Calu3 (cell line): ENCODE measurements around the gene ZNF521. TPM values are rescaled to one million over a fixed set of nuclear protein-coding genes. Genes with fewer than 3 reads are reported as not detected.
A peak's percentile ranks its signal among the peaks of the same experiment; 100 is the strongest.

ENCODE experiments used
- BruUV-seq: library from RNA; stranded (reverse); fragments of 400-500 nt; replicated peaks from 2 replicates; lab custom pipeline; 2021; lab: Mats Ljungman, UMichigan
- CTCF ChIA-PET: fragments of 300-600 bp; sonication (Branson Sonifier 250); formaldehyde crosslinking; loops from one replicate; lab custom pipeline; 2022; ENCODE audit warnings: antibody characterized with exemption; lab: Charles Lee
- DNase-seq: peaks from one replicate; pipeline ENCODE4 v3.0.0; 2022
- H3K27ac Mint-ChIP-seq: one replicate; pipeline ENCODE4 v1.8.0; 2022; ENCODE audit warnings: mixed read lengths; ENCODE audit not compliant: unreplicated experiment
- H3K27me3 Mint-ChIP-seq: one replicate; pipeline ENCODE4 v1.8.0; 2022; ENCODE audit warnings: mixed read lengths; ENCODE audit not compliant: unreplicated experiment
- H3K36me3 Mint-ChIP-seq: one replicate; pipeline ENCODE4 v1.8.0; 2022; ENCODE audit warnings: mild to moderate bottlenecking, moderate library complexity, mixed read lengths; ENCODE audit not compliant: insufficient read depth, unreplicated experiment
- H3K4me1 Mint-ChIP-seq: one replicate; pipeline ENCODE4 v1.8.0; 2022; ENCODE audit warnings: mild to moderate bottlenecking, low read depth, mixed read lengths; ENCODE audit not compliant: unreplicated experiment
- H3K4me3 Mint-ChIP-seq: one replicate; pipeline ENCODE4 v1.8.0; 2022; ENCODE audit warnings: mild to moderate bottlenecking, low read depth, moderate library complexity, mixed read lengths; ENCODE audit not compliant: unreplicated experiment
- H3K9me3 Mint-ChIP-seq: one replicate; pipeline ENCODE4 v1.8.0; 2022; ENCODE audit warnings: low read depth, mixed read lengths; ENCODE audit not compliant: unreplicated experiment
- CTCF ChIP-seq: fragments of 200-600 bp; IDR thresholded peaks from one replicate; pipeline ENCODE4 v1.8.0; 2022; ENCODE audit warnings: antibody characterized with exemption; ENCODE audit not compliant: unreplicated experiment
- intact Hi-C: fragments of 100-400 bp; cut with micrococcal nuclease; formaldehyde crosslinking; loops from one replicate; pipeline ENCODE4 v1.10.0; 2022; ENCODE audit not compliant: unreplicated experiment
- total RNA-seq: library from RNA; stranded (reverse); gene quantifications from 2 replicates; pipeline ENCODE4 v1.2.3, GENCODE V29; 2022

ZNF521 gene
- total RNA-seq, 1 experiment from 2014 or later: not detected

- H3K27me3 Mint-ChIP-seq: peaks cover 36% of the 10 kb centered on the region
- CTCF ChIA-PET: no interaction called here
- no peak for TF ChIP-seq CTCF
- no peak for DNase-seq
- H3K36me3 Mint-ChIP-seq: no peaks in the 10 kb centered on the region
- BruUV-seq: no TSS peak
- no peaks in the 10 kb centered on the region for H3K9me3 Mint-ChIP-seq
- intact Hi-C loops: no loop called here
- H3K27ac Mint-ChIP-seq: no peak overlapping the region
- H3K4me1 Mint-ChIP-seq: no peaks in the 10 kb centered on the region
- H3K4me3 Mint-ChIP-seq: no peak overlapping the region
These were observed 289.2 kb downstream of the ZNF521 start for GRCh38 chr18:25062720-25063119.

- no peak overlapping the region for H3K4me3 Mint-ChIP-seq
- no TSS peak for BruUV-seq
- peaks cover 26% of the 10 kb centered on the region for H3K27me3 Mint-ChIP-seq
- no peaks in the 10 kb centered on the region for H3K36me3 Mint-ChIP-seq
- H3K4me1 Mint-ChIP-seq: no peaks in the 10 kb centered on the region
- CTCF ChIA-PET: no interaction called here
- DNase-seq: no peak
- intact Hi-C loops: no loop called here
- H3K9me3 Mint-ChIP-seq: no peaks in the 10 kb centered on the region
- H3K27ac Mint-ChIP-seq: no peak overlapping the region
- TF ChIP-seq CTCF: no peak
These were observed 290.6 kb downstream of the ZNF521 start for GRCh38 chr18:25061395-25061794.

- BruUV-seq: no TSS peak
- CTCF ChIA-PET: no interaction called here
- intact Hi-C loops: no loop called here
These were observed 293.4 kb downstream of the ZNF521 start for GRCh38 chr18:25058521-25058920.

GRCh38 chr18:25057491-25058050 is 294.4 kb downstream of the ZNF521 start:
- H3K36me3 Mint-ChIP-seq: no peaks in the 10 kb centered on the region
- no peak for TF ChIP-seq CTCF
- no TSS peak for BruUV-seq
- CTCF ChIA-PET: no interaction called here
- no peak overlapping the region for H3K4me3 Mint-ChIP-seq
- no peaks in the 10 kb centered on the region for H3K4me1 Mint-ChIP-seq
- H3K27ac Mint-ChIP-seq: no peak overlapping the region
- no peaks in the 10 kb centered on the region for H3K9me3 Mint-ChIP-seq
- no peak for DNase-seq
- H3K27me3 Mint-ChIP-seq: no peaks in the 10 kb centered on the region
- intact Hi-C loops: no loop called here

More at GRCh38 chr18:25058521-25058920, 293.4 kb downstream of the ZNF521 start:
- Mint-ChIP-seq H3K9me3 (no peaks in the 10 kb centered on the region), H3K4me3 (no peak overlapping the region), H3K4me1 (no peaks in the 10 kb centered on the region), H3K27me3 (peaks cover 5% of the 10 kb centered on the region), H3K27ac (no peak overlapping the region), H3K36me3 (no peaks in the 10 kb centered on the region)
- peak; percentile 4 for DNase-seq
- no peak for TF ChIP-seq CTCF
